Measurements from ENCODE around the gene GPR162. TPM values are rescaled to one million over a fixed set of nuclear protein-coding genes. Genes with fewer than 3 reads are reported as not detected.
A peak's percentile ranks its signal among the peaks of the same experiment; 100 is the strongest.

The GPR162 gene
- total RNA-seq, 1 experiment from 2014 or later: not detected

DNA sequence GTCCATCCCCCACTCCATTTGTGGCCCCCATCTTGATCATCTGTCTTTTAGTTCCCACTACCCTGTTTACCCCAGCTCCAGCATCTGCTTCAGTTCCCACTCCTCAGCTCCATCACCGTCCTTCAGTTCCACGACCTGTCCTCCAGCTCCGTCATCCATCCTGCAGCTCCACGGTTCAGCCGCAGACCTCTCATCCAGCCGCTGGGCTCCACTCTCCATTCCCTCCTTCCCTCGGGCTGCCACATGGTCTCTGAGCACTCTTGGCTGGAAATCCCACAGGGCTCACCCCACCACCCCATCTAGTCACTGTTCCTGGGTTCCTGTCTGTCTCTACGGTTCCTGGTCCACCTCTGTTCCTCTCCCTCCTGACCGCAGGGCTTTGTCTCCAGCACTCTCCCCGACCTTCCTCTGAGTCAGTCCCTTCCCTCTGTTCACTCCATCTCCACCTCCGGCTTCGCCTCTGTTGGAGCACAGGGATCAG, 3.3 kb downstream of the GPR162 start:
- no peaks in the 10 kb centered on the region for H3K9me3 ChIP-seq (ENCODE audit: low read length)
- no peak for TF ChIP-seq EZH2 (IDR thresholded peaks at IDR 0.05; ENCODE audit: low read length, unreplicated experiment)
- no peak for TF ChIP-seq EZH2phosphoT487 (IDR thresholded peaks at IDR 0.05; ENCODE audit: borderline replicate concordance, low read length)
- TF ChIP-seq, protein P1, sequence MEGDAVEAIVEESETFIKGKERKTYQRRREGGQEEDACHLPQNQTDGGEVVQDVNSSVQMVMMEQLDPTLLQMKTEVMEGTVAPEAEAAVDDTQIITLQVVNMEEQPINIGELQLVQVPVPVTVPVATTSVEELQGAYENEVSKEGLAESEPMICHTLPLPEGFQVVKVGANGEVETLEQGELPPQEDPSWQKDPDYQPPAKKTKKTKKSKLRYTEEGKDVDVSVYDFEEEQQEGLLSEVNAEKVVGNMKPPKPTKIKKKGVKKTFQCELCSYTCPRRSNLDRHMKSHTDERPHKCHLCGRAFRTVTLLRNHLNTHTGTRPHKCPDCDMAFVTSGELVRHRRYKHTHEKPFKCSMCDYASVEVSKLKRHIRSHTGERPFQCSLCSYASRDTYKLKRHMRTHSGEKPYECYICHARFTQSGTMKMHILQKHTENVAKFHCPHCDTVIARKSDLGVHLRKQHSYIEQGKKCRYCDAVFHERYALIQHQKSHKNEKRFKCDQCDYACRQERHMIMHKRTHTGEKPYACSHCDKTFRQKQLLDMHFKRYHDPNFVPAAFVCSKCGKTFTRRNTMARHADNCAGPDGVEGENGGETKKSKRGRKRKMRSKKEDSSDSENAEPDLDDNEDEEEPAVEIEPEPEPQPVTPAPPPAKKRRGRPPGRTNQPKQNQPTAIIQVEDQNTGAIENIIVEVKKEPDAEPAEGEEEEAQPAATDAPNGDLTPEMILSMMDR (conservative IDR thresholded peaks at IDR 0.05; ENCODE audit: low read depth, low read length): no peak
- no peaks in the 10 kb centered on the region for H3K79me2 ChIP-seq (ENCODE audit: low read length)
- peak overlapping the region; percentile 82; the same call in 1 of the 2 replicates for H2AFZ ChIP-seq (ENCODE audit: low read length)
- peak overlapping the region; percentile 82 for H3K4me2 ChIP-seq (ENCODE audit: low read length)
- H3K27me3 ChIP-seq (ENCODE audit: low read length): no peaks in the 10 kb centered on the region
- H3K36me3 ChIP-seq (ENCODE audit: low read depth, low read length): no peaks in the 10 kb centered on the region
- ATAC-seq: peak; percentile 47
- intact Hi-C loops (cut with micrococcal nuclease): loop anchor here (1.0 kb wide), 2 partner anchors 72 to 90 kb away; partner anchors contain the start of gene MLF2
- BruUV-seq (replicated peaks): no TSS peak
- H3F3A ChIP-seq (ENCODE audit: low read length, unreplicated experiment): no peaks in the 10 kb centered on the region
- H3K4me3 ChIP-seq (ENCODE audit: low read length): peak overlapping the region; percentile 51; the same call in 1 of the 2 replicates
- no peak overlapping the region for H3K27ac ChIP-seq (ENCODE audit: low read length)
- no peak overlapping the region for H3K9ac ChIP-seq (ENCODE audit: low read length)
- POLR2A ChIA-PET (ENCODE audit: unreplicated experiment): no interaction called here
- no peaks in the 10 kb centered on the region for H3K9me2 ChIP-seq (replicated peaks; ENCODE audit: low read length)
- peak; percentile 26 for DNase-seq
- H3K4me1 ChIP-seq (ENCODE audit: insufficient read depth, low read length): peaks cover 5% of the 10 kb centered on the region; the same call in 1 of the 2 replicates
- H4K20me1 ChIP-seq (ENCODE audit: low read length): no peaks in the 10 kb centered on the region
- CTCF ChIA-PET: no interaction called here

DNA sequence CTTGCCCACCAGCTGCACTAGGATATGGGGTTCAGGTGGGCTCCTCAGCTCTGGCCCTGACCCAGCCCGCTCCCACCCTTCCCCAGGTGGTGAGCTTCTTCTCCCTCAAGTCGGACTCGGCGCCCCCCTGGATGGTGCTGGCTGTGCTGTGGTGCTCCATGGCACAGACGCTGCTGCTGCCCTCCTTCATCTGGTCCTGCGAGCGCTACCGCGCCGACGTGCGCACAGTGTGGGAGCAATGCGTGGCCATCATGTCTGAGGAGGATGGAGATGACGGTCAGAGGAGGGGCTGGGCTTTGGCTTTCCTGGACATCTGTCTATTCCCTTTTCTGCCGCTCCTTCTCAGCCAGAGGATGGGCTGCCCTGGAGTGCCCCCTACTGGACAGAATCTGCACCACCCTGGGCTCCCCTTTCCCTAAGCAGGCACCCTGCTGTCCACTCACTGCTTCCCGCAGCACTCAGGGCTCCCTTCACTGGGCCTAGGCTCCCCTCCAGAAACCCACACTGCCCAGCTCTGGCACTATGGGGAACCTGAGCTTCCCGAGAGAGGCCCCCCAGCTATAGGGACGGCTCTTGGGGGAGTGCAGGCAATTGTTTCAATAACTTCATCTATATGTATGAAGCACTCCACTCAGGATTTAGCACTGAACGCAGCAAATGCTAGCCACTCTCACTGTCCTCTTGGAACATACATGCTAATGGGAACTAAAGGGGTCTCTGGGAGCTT, 3.9 kb downstream of the GPR162 start:
- Histone ChIP-seq H4K20me1 (ENCODE audit: low read length) (no peaks in the 10 kb centered on the region), H3K36me3 (ENCODE audit: low read depth, low read length) (no peaks in the 10 kb centered on the region), H3K4me1 (ENCODE audit: insufficient read depth, low read length) (peaks cover 5% of the 10 kb centered on the region; the same call in 1 of the 2 replicates), H3F3A (ENCODE audit: low read length, unreplicated experiment) (no peaks in the 10 kb centered on the region), H3K4me2 (ENCODE audit: low read length) (peak overlapping the region; percentile 82), H3K27ac (ENCODE audit: low read length) (no peak overlapping the region), H3K27me3 (ENCODE audit: low read length) (no peaks in the 10 kb centered on the region), H3K9ac (ENCODE audit: low read length) (no peak overlapping the region), H3K9me3 (ENCODE audit: low read length) (no peaks in the 10 kb centered on the region), H3K4me3 (ENCODE audit: low read length) (peak overlapping the region; percentile 51; the same call in 1 of the 2 replicates), H3K9me2 (replicated peaks; ENCODE audit: low read length) (no peaks in the 10 kb centered on the region), H2AFZ (ENCODE audit: low read length) (peak overlapping the region; percentile 82), H3K79me2 (ENCODE audit: low read length) (no peaks in the 10 kb centered on the region)
- ATAC-seq: peak; percentile 83
- ChIA-PET POLR2A (ENCODE audit: unreplicated experiment) (no interaction called here), CTCF (no interaction called here)
- no TSS peak for BruUV-seq (replicated peaks)
- intact Hi-C loops (cut with micrococcal nuclease): loop anchor here (1.0 kb wide), 2 partner anchors 72 to 90 kb away; partner anchors contain the start of gene MLF2
- peak; percentile 84 for DNase-seq
- TF ChIP-seq EZH2phosphoT487 (IDR thresholded peaks at IDR 0.05; ENCODE audit: borderline replicate concordance, low read length) (no peak), EZH2 (IDR thresholded peaks at IDR 0.05; ENCODE audit: low read length, unreplicated experiment) (no peak)
- TF ChIP-seq, protein P1 (conservative IDR thresholded peaks at IDR 0.05; ENCODE audit: low read depth, low read length): peak; percentile 79

All from PC-3 (cell line).